Caco-2 (cell line): ENCODE results near the gene C20orf204. TPM values are rescaled to one million over a fixed set of nuclear protein-coding genes. Genes with fewer than 3 reads are reported as not detected.

Experiments
- BruUV-seq: library from RNA; stranded (reverse); fragments of 400-500 nt; replicated peaks from 2 replicates; lab custom pipeline; 2021; lab: Mats Ljungman, UMichigan
- CTCF ChIA-PET: fragments of 300-600 bp; sonication (Branson Sonifier 250); formaldehyde crosslinking; loops from one replicate; lab custom pipeline; 2022; ENCODE audit warnings: antibody characterized with exemption; lab: Charles Lee
- POLR2A ChIA-PET: fragments of 300-600 bp; sonication (Branson Sonifier 250); formaldehyde crosslinking; loops from one replicate; lab custom pipeline; 2022; ENCODE audit warnings: antibody characterized with exemption; lab: Charles Lee
- DNase-seq, 2 experiments: peaks; one replicate each; pipeline versions ENCODE4 v3.0.0 to v3.0.0-alpha.2; 2020 to 2022
- H3K27me3 ChIP-seq: replicated peaks from 2 replicates; pipeline ENCODE4 v1.6.0; 2011; ENCODE audit warnings: low read length; ENCODE audit not compliant: control insufficient read depth, insufficient read depth
- H3K36me3 ChIP-seq: 2 replicates; pipeline ENCODE4 v1.5.1; 2011; ENCODE audit warnings: low read length; ENCODE audit not compliant: control insufficient read depth, insufficient read depth
- H3K4me1 ChIP-seq: fragments of 250-450 bp; sonication (Bioruptor Pico); 2 replicates; pipeline ENCODE4 v1.5.1; 2020; ENCODE audit warnings: mild to moderate bottlenecking
- H3K4me3 ChIP-seq: 2 replicates; pipeline ENCODE4 v1.5.1; 2011; ENCODE audit warnings: low read depth, mild to moderate bottlenecking, control low read depth, low read length
- H3K9me3 ChIP-seq: fragments of 250-450 bp; sonication (Bioruptor Pico); 2 replicates; pipeline ENCODE4 v1.5.1; 2020; ENCODE audit warnings: mild to moderate bottlenecking, moderate library complexity
- H3K27ac Mint-ChIP-seq: one replicate; pipeline ENCODE4 v1.8.0; 2022; ENCODE audit warnings: mixed read lengths; ENCODE audit not compliant: unreplicated experiment
- H3K27me3 Mint-ChIP-seq: one replicate; pipeline ENCODE4 v1.8.0; 2022; ENCODE audit warnings: mixed read lengths; ENCODE audit not compliant: insufficient read depth, unreplicated experiment
- H3K36me3 Mint-ChIP-seq: one replicate; pipeline ENCODE4 v1.8.0; 2022; ENCODE audit warnings: mild to moderate bottlenecking, mixed read lengths; ENCODE audit not compliant: insufficient read depth, unreplicated experiment
- H3K4me1 Mint-ChIP-seq: one replicate; pipeline ENCODE4 v1.8.0; 2022; ENCODE audit warnings: low read depth, mixed read lengths; ENCODE audit not compliant: unreplicated experiment
- H3K4me3 Mint-ChIP-seq: one replicate; pipeline ENCODE4 v1.8.0; 2022; ENCODE audit warnings: mild to moderate bottlenecking, moderate library complexity, mixed read lengths; ENCODE audit not compliant: unreplicated experiment
- H3K9me3 Mint-ChIP-seq: one replicate; pipeline ENCODE4 v1.8.0; 2022; ENCODE audit warnings: mixed read lengths; ENCODE audit not compliant: unreplicated experiment
- intact Hi-C: fragments of 100-400 bp; cut with micrococcal nuclease; formaldehyde crosslinking; loops from one replicate; pipeline ENCODE4 v1.10.0; 2022; ENCODE audit not compliant: unreplicated experiment
- total RNA-seq: library from RNA; stranded (reverse); gene quantifications from 2 replicates; pipeline ENCODE4 v1.2.3, GENCODE V29; 2022
- TF ChIP-seq, protein P1 (sequence below), 2 experiments: fragments of 200-600 bp in 1 of 2; IDR thresholded peaks; 1 replicate in 1 of 2; 2 replicates in 1 of 2; pipeline versions ENCODE4 v1.5.1 to v1.8.0; 2011 to 2022; ENCODE audit warnings: antibody characterized with exemption in 1 of 2, control low read depth in 1 of 2, inconsistent platforms in 1 of 2, low read depth in 1 of 2, low read length in 1 of 2, mild to moderate bottlenecking in 1 of 2, moderate library complexity in 1 of 2; ENCODE audit not compliant: insufficient read depth in 1 of 2, severe bottlenecking in 1 of 2, unreplicated experiment in 1 of 2

C20orf204 gene
- total RNA-seq, 1 experiment from 2014 or later = 3.2 TPM

DNA sequence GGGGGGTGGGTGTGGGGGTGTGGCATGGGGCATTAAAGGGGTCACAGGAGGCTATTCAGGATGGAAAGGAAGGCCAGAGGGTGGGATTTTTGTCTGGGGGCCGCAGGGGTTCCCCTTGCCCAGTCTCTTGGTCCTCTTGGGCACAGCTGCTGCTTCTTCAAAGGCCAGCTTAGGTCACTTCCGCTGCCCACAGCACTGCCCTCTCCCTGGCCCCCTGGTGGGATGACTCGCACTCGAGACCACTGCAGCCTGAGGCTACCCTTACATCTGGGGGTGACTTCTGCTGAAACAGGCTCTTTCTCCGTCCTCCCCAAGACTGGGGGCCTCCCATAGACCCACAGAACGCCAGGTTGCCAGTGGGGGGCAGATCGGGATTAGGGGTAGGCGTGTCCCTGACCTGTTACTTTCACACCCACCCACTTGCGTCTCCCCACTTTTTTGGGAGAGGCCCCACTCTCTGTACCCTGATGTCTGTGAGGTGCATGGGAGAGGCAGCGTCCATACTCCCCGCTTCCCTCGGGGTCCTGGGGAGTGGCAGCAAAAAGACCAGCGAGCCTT, 46.9 kb downstream of the C20orf204 start:
- no peaks in the 10 kb centered on the region for H3K9me3 ChIP-seq
- Mint-ChIP-seq H3K27me3 (peaks cover 15% of the 10 kb centered on the region), H3K27ac (no peak overlapping the region), H3K9me3 (no peaks in the 10 kb centered on the region), H3K4me3 (peak overlapping the region; percentile 85), H3K36me3 (peaks cover 6% of the 10 kb centered on the region), H3K4me1 (peaks cover 24% of the 10 kb centered on the region)
- intact Hi-C loops = loop anchor here (1.0 kb wide), 1 partner anchor 37 kb away; no protein-coding TSS in a partner anchor
- no TSS peak for BruUV-seq
- H3K27me3 ChIP-seq = peaks cover 4% of the 10 kb centered on the region
- ChIA-PET POLR2A (interaction anchor here (0.5 to 0.6 kb wide), 2 partner anchors 102 to 509 kb away, joined by 4 to 5 read pairs; partner anchors contain the start of genes HELZ2 and PRPF6), CTCF (interaction anchor here (0.7 to 3.8 kb wide), 20 partner anchors 10 to 586 kb away, joined by 3 to 49 read pairs (median 5); partner anchors contain the start of genes PCMTD2, PRPF6, SAMD10 and TCEA2)
- H3K4me1 ChIP-seq = peaks cover 35% of the 10 kb centered on the region
- DNase-seq = no peak
- TF ChIP-seq, protein P1, sequence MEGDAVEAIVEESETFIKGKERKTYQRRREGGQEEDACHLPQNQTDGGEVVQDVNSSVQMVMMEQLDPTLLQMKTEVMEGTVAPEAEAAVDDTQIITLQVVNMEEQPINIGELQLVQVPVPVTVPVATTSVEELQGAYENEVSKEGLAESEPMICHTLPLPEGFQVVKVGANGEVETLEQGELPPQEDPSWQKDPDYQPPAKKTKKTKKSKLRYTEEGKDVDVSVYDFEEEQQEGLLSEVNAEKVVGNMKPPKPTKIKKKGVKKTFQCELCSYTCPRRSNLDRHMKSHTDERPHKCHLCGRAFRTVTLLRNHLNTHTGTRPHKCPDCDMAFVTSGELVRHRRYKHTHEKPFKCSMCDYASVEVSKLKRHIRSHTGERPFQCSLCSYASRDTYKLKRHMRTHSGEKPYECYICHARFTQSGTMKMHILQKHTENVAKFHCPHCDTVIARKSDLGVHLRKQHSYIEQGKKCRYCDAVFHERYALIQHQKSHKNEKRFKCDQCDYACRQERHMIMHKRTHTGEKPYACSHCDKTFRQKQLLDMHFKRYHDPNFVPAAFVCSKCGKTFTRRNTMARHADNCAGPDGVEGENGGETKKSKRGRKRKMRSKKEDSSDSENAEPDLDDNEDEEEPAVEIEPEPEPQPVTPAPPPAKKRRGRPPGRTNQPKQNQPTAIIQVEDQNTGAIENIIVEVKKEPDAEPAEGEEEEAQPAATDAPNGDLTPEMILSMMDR (IDR thresholded peaks at IDR 0.05; ENCODE audit: insufficient read depth in 1 of 2, low read depth in 1 of 2, low read length in 1 of 2, severe bottlenecking in 1 of 2, unreplicated experiment in 1 of 2) = no peak
- peak overlapping the region; percentile 63 for H3K4me3 ChIP-seq
- no peaks in the 10 kb centered on the region for H3K36me3 ChIP-seq

DNA sequence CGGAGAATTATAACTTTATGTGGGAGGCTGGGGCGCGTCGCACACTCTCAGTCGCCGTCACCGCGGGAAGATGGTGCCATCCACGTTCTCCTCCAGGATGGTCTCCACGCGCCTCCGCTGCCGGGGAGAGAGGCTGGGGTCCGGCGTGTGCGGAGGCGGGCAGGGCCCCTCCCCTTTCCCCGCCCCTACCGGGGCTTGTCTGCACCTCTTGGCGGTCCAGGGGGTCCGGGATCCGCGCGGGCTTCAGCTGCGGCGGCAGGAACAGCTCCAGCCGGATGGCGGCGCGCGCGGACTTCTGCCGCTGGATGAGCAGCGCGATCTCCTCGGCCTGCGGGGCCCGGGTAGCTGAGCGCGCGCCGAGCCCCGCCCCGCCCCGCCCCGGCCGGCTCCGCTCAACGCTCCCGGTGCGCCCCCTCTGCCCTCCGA, 47.4 kb downstream of the C20orf204 start:
- peaks cover 24% of the 10 kb centered on the region for H3K4me1 Mint-ChIP-seq
- POLR2A ChIA-PET = interaction anchor here (0.5 to 0.6 kb wide), 2 partner anchors 103 to 509 kb away, joined by 4 to 5 read pairs; partner anchors contain the start of genes HELZ2 and PRPF6

More for the DNA sequence above, 47.4 kb downstream of the C20orf204 start:
- Mint-ChIP-seq H3K27ac (no peak overlapping the region), H3K27me3 (peaks cover 18% of the 10 kb centered on the region), H3K4me3 (peak overlapping the region; percentile 85), H3K36me3 (peaks cover 11% of the 10 kb centered on the region), H3K9me3 (no peaks in the 10 kb centered on the region)
- peak; percentile 88 to 94 for DNase-seq
- TF ChIP-seq, protein P1 (IDR thresholded peaks at IDR 0.05; ENCODE audit: insufficient read depth in 1 of 2, low read depth in 1 of 2, low read length in 1 of 2, severe bottlenecking in 1 of 2, unreplicated experiment in 1 of 2) = peak; percentile 88 to 92
- intact Hi-C loops = loop anchor here (1.0 kb wide), 1 partner anchor 37 kb away; no protein-coding TSS in a partner anchor
- Histone ChIP-seq H3K4me1 (peaks cover 31% of the 10 kb centered on the region), H3K4me3 (peak overlapping the region; percentile 63), H3K9me3 (no peaks in the 10 kb centered on the region), H3K27me3 (peaks cover 4% of the 10 kb centered on the region), H3K36me3 (no peaks in the 10 kb centered on the region)
- CTCF ChIA-PET = interaction anchor here (0.6 to 3.8 kb wide), 24 partner anchors 10 to 587 kb away, joined by 3 to 49 read pairs (median 4); partner anchors contain the start of genes PCMTD2, PRPF6, SAMD10 and TCEA2
- no TSS peak for BruUV-seq
